ENCODE data around the gene ZNF280C.

Gene ZNF280C

GRCh38 chrX:130172127-130172845 is 96.4 kb downstream of the ZNF280C start:
- peak overlapping the region; percentile 52 for H3K4me3 ChIP-seq (ENCODE audit: low read depth, low read length)
- no peak for DNase-seq (ENCODE audit: low read depth)
- TF ChIP-seq MAX (IDR thresholded peaks at IDR 0.05; ENCODE audit: low read depth, low read length) (no peak), POLR2A (IDR thresholded peaks at IDR 0.05; ENCODE audit: extremely low read depth, insufficient read length) (no peak), MYC (IDR thresholded peaks at IDR 0.05; ENCODE audit: low read depth, low read length) (no peak), CTCF (IDR thresholded peaks at IDR 0.05; ENCODE audit: low read depth, low read length) (no peak)

GRCh38 chrX:130171446-130172126 is 97.1 kb downstream of the ZNF280C start, which contains the start of gene RAB33A:
TSS of gene RAB33A (plus strand) at chrX:130171962. CDS start at chrX:130172063, 101 bp downstream.
- peak; percentile 28 for DNase-seq (ENCODE audit: low read depth)
- TF ChIP-seq MAX (IDR thresholded peaks at IDR 0.05; ENCODE audit: low read depth, low read length), result no peak
- no peak for TF ChIP-seq POLR2A (IDR thresholded peaks at IDR 0.05; ENCODE audit: extremely low read depth, insufficient read length)
- no peak for TF ChIP-seq CTCF (IDR thresholded peaks at IDR 0.05; ENCODE audit: low read depth, low read length)
- TF ChIP-seq MYC (IDR thresholded peaks at IDR 0.05; ENCODE audit: low read depth, low read length), result no peak
- H3K4me3 ChIP-seq (ENCODE audit: low read depth, low read length), result peak within 1 kb of the TSS; percentile 52

- TF ChIP-seq CTCF (IDR thresholded peaks at IDR 0.05; ENCODE audit: low read depth, low read length) (no peak), MYC (IDR thresholded peaks at IDR 0.05; ENCODE audit: low read depth, low read length) (no peak), MAX (IDR thresholded peaks at IDR 0.05; ENCODE audit: low read depth, low read length) (no peak), POLR2A (IDR thresholded peaks at IDR 0.05; ENCODE audit: extremely low read depth, insufficient read length) (no peak)
- DNase-seq (ENCODE audit: low read depth), result peak; percentile 78
- H3K4me3 ChIP-seq (ENCODE audit: low read depth, low read length), result peak overlapping the region; percentile 47
Observed at GRCh38 chrX:130170752-130171445, 97.8 kb downstream of the ZNF280C start.

- no peak for TF ChIP-seq CTCF (IDR thresholded peaks at IDR 0.05; ENCODE audit: low read depth, low read length)
- no peak for TF ChIP-seq POLR2A (IDR thresholded peaks at IDR 0.05; ENCODE audit: extremely low read depth, insufficient read length)
- no peak for TF ChIP-seq MAX (IDR thresholded peaks at IDR 0.05; ENCODE audit: low read depth, low read length)
- TF ChIP-seq MYC (IDR thresholded peaks at IDR 0.05; ENCODE audit: low read depth, low read length), result no peak
- peak overlapping the region; percentile 88 for H3K4me3 ChIP-seq (ENCODE audit: low read depth, low read length)
- no peak for DNase-seq (ENCODE audit: low read depth)
Observed at GRCh38 chrX:130167040-130167439, 101.7 kb downstream of the ZNF280C start.

GRCh38 chrX:130166503-130166777 is 102.3 kb downstream of the ZNF280C start:
- peak overlapping the region; percentile 88 for H3K4me3 ChIP-seq (ENCODE audit: low read depth, low read length)
- TF ChIP-seq CTCF (IDR thresholded peaks at IDR 0.05; ENCODE audit: low read depth, low read length), result no peak
- no peak for TF ChIP-seq POLR2A (IDR thresholded peaks at IDR 0.05; ENCODE audit: extremely low read depth, insufficient read length)
- TF ChIP-seq MYC (IDR thresholded peaks at IDR 0.05; ENCODE audit: low read depth, low read length), result no peak
- no peak for TF ChIP-seq MAX (IDR thresholded peaks at IDR 0.05; ENCODE audit: low read depth, low read length)

More at GRCh38 chrX:130166503-130166777, 102.3 kb downstream of the ZNF280C start:
- no peak for DNase-seq (ENCODE audit: low read depth)

Measured in NB4 (cell line).